Caco-2 (cell line): Measurements from ENCODE around the gene PEX14. TPM values are rescaled to one million over a fixed set of nuclear protein-coding genes. Genes with fewer than 3 reads are reported as not detected.

ENCODE experiments used
- BruUV-seq: library from RNA; stranded (reverse); fragments of 400-500 nt; replicated peaks from 2 replicates; lab custom pipeline; 2021; lab: Mats Ljungman, UMichigan
- CTCF ChIA-PET: fragments of 300-600 bp; sonication (Branson Sonifier 250); formaldehyde crosslinking; loops from one replicate; lab custom pipeline; 2022; ENCODE audit warnings: antibody characterized with exemption; lab: Charles Lee
- POLR2A ChIA-PET: fragments of 300-600 bp; sonication (Branson Sonifier 250); formaldehyde crosslinking; loops from one replicate; lab custom pipeline; 2022; ENCODE audit warnings: antibody characterized with exemption; lab: Charles Lee
- DNase-seq, 2 experiments: peaks; one replicate each; pipeline versions ENCODE4 v3.0.0 to v3.0.0-alpha.2; 2020 to 2022
- H3K27me3 ChIP-seq: replicated peaks from 2 replicates; pipeline ENCODE4 v1.6.0; 2011; ENCODE audit warnings: low read length; ENCODE audit not compliant: control insufficient read depth, insufficient read depth
- H3K36me3 ChIP-seq: 2 replicates; pipeline ENCODE4 v1.5.1; 2011; ENCODE audit warnings: low read length; ENCODE audit not compliant: control insufficient read depth, insufficient read depth
- H3K4me1 ChIP-seq: fragments of 250-450 bp; sonication (Bioruptor Pico); 2 replicates; pipeline ENCODE4 v1.5.1; 2020; ENCODE audit warnings: mild to moderate bottlenecking
- H3K4me3 ChIP-seq: 2 replicates; pipeline ENCODE4 v1.5.1; 2011; ENCODE audit warnings: low read depth, mild to moderate bottlenecking, control low read depth, low read length
- H3K9me3 ChIP-seq: fragments of 250-450 bp; sonication (Bioruptor Pico); 2 replicates; pipeline ENCODE4 v1.5.1; 2020; ENCODE audit warnings: mild to moderate bottlenecking, moderate library complexity
- H3K27ac Mint-ChIP-seq: one replicate; pipeline ENCODE4 v1.8.0; 2022; ENCODE audit warnings: mixed read lengths; ENCODE audit not compliant: unreplicated experiment
- H3K27me3 Mint-ChIP-seq: one replicate; pipeline ENCODE4 v1.8.0; 2022; ENCODE audit warnings: mixed read lengths; ENCODE audit not compliant: insufficient read depth, unreplicated experiment
- H3K36me3 Mint-ChIP-seq: one replicate; pipeline ENCODE4 v1.8.0; 2022; ENCODE audit warnings: mild to moderate bottlenecking, mixed read lengths; ENCODE audit not compliant: insufficient read depth, unreplicated experiment
- H3K4me1 Mint-ChIP-seq: one replicate; pipeline ENCODE4 v1.8.0; 2022; ENCODE audit warnings: low read depth, mixed read lengths; ENCODE audit not compliant: unreplicated experiment
- H3K4me3 Mint-ChIP-seq: one replicate; pipeline ENCODE4 v1.8.0; 2022; ENCODE audit warnings: mild to moderate bottlenecking, moderate library complexity, mixed read lengths; ENCODE audit not compliant: unreplicated experiment
- H3K9me3 Mint-ChIP-seq: one replicate; pipeline ENCODE4 v1.8.0; 2022; ENCODE audit warnings: mixed read lengths; ENCODE audit not compliant: unreplicated experiment
- intact Hi-C: fragments of 100-400 bp; cut with micrococcal nuclease; formaldehyde crosslinking; loops from one replicate; pipeline ENCODE4 v1.10.0; 2022; ENCODE audit not compliant: unreplicated experiment
- total RNA-seq: library from RNA; stranded (reverse); gene quantifications from 2 replicates; pipeline ENCODE4 v1.2.3, GENCODE V29; 2022
- TF ChIP-seq, protein P1 (sequence below), 2 experiments: fragments of 200-600 bp in 1 of 2; IDR thresholded peaks; 1 replicate in 1 of 2; 2 replicates in 1 of 2; pipeline versions ENCODE4 v1.5.1 to v1.8.0; 2011 to 2022; ENCODE audit warnings: antibody characterized with exemption in 1 of 2, control low read depth in 1 of 2, inconsistent platforms in 1 of 2, low read depth in 1 of 2, low read length in 1 of 2, mild to moderate bottlenecking in 1 of 2, moderate library complexity in 1 of 2; ENCODE audit not compliant: insufficient read depth in 1 of 2, severe bottlenecking in 1 of 2, unreplicated experiment in 1 of 2

Gene PEX14
- total RNA-seq, 1 experiment from 2014 or later = 22.2 TPM

GRCh38 chr1:10588640-10589039 is 113.9 kb downstream of the PEX14 start:
- intact Hi-C loops = no loop called here
- POLR2A ChIA-PET = no interaction called here

DNA sequence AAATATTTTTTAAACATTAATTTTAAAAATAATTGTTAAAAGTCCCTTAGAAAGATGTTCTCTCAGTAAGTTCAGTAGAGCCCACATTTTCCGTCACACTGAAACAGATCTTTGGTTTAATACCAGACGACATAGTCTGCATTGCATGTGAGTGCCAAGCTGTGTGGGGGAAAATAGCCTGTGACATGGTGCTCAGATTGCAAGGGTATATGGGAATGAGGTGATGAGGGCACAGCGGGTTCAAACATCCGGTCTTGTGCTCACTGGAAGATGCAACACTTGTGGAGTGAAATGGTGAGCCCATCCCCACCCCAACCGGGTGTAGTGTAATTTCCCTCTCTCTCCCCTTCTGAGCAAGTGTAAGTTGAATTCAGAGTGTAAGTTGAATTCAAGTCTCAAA is 114.3 kb downstream of the PEX14 start:
- no peak for DNase-seq
- Histone ChIP-seq H3K36me3 (no peaks in the 10 kb centered on the region), H3K9me3 (peaks cover 4% of the 10 kb centered on the region; the same call in 1 of the 2 replicates), H3K27me3 (no peaks in the 10 kb centered on the region), H3K4me3 (no peak overlapping the region), H3K4me1 (no peaks in the 10 kb centered on the region; the same call in 1 of the 2 replicates)
- ChIA-PET CTCF (no interaction called here), POLR2A (no interaction called here)
- TF ChIP-seq, protein P1, sequence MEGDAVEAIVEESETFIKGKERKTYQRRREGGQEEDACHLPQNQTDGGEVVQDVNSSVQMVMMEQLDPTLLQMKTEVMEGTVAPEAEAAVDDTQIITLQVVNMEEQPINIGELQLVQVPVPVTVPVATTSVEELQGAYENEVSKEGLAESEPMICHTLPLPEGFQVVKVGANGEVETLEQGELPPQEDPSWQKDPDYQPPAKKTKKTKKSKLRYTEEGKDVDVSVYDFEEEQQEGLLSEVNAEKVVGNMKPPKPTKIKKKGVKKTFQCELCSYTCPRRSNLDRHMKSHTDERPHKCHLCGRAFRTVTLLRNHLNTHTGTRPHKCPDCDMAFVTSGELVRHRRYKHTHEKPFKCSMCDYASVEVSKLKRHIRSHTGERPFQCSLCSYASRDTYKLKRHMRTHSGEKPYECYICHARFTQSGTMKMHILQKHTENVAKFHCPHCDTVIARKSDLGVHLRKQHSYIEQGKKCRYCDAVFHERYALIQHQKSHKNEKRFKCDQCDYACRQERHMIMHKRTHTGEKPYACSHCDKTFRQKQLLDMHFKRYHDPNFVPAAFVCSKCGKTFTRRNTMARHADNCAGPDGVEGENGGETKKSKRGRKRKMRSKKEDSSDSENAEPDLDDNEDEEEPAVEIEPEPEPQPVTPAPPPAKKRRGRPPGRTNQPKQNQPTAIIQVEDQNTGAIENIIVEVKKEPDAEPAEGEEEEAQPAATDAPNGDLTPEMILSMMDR (IDR thresholded peaks at IDR 0.05; ENCODE audit: insufficient read depth in 1 of 2, low read depth in 1 of 2, low read length in 1 of 2, severe bottlenecking in 1 of 2, unreplicated experiment in 1 of 2) = no peak
- Mint-ChIP-seq H3K4me1 (no peaks in the 10 kb centered on the region), H3K36me3 (peaks cover 14% of the 10 kb centered on the region), H3K9me3 (peaks cover 15% of the 10 kb centered on the region), H3K27me3 (no peaks in the 10 kb centered on the region), H3K27ac (no peak overlapping the region), H3K4me3 (no peak overlapping the region)
- no TSS peak for BruUV-seq
- intact Hi-C loops = no loop called here

More at GRCh38 chr1:10588640-10589039, 113.9 kb downstream of the PEX14 start:
- Mint-ChIP-seq H3K4me1 (no peaks in the 10 kb centered on the region), H3K27ac (no peak overlapping the region), H3K27me3 (no peaks in the 10 kb centered on the region), H3K9me3 (peaks cover 19% of the 10 kb centered on the region), H3K36me3 (peaks cover 17% of the 10 kb centered on the region), H3K4me3 (no peak overlapping the region)
- Histone ChIP-seq H3K36me3 (no peaks in the 10 kb centered on the region), H3K4me3 (no peak overlapping the region), H3K9me3 (peaks cover 4% of the 10 kb centered on the region; the same call in 1 of the 2 replicates), H3K27me3 (no peaks in the 10 kb centered on the region), H3K4me1 (no peaks in the 10 kb centered on the region; the same call in 1 of the 2 replicates)
- TF ChIP-seq, protein P1 (IDR thresholded peaks at IDR 0.05; ENCODE audit: insufficient read depth in 1 of 2, low read depth in 1 of 2, low read length in 1 of 2, severe bottlenecking in 1 of 2, unreplicated experiment in 1 of 2) = no peak
- no TSS peak for BruUV-seq
- DNase-seq = no peak
- CTCF ChIA-PET = no interaction called here

- Histone ChIP-seq H3K27me3 (no peaks in the 10 kb centered on the region), H3K36me3 (no peaks in the 10 kb centered on the region), H3K4me1 (peaks cover 3% of the 10 kb centered on the region; the same call in 1 of the 2 replicates), H3K9me3 (no peaks in the 10 kb centered on the region), H3K4me3 (no peak overlapping the region)
- H3K4me3 Mint-ChIP-seq = no peak overlapping the region
- H3K9me3 Mint-ChIP-seq = no peaks in the 10 kb centered on the region
- H3K36me3 Mint-ChIP-seq = peaks cover 5% of the 10 kb centered on the region
- ChIA-PET POLR2A (no interaction called here), CTCF (no interaction called here)
- H3K27ac Mint-ChIP-seq = no peak overlapping the region
- intact Hi-C loops = no loop called here
- TF ChIP-seq, protein P1 (IDR thresholded peaks at IDR 0.05; ENCODE audit: insufficient read depth in 1 of 2, low read depth in 1 of 2, low read length in 1 of 2, severe bottlenecking in 1 of 2, unreplicated experiment in 1 of 2) = no peak
- no peak for DNase-seq
- no peaks in the 10 kb centered on the region for H3K4me1 Mint-ChIP-seq
- no peaks in the 10 kb centered on the region for H3K27me3 Mint-ChIP-seq
- BruUV-seq = no TSS peak
Observed at GRCh38 chr1:10591010-10591409, 116.3 kb downstream of the PEX14 start.
